Measurements from ENCODE around the gene GABRB3.

Gene GABRB3

DNA sequence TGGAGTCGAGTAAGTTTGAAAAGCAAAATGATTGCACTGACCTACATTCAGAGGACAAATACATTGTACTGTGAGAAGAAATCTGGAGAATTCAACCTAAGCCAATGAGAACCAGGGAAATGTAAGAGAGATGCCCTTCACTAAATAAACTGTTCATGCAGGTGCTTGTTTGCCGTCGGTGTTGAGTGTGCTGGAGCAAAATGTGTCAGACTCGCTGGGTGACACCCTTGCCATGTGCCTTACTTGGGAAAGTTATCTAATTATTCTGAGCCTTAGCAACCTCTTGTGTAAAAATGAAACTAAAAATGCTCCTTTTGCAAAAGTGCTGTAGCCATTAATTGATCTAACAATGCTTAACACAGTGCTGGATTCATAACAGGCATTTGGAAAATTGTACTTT lies 140.4 kb downstream of the GABRB3 start:
- no peak for DNase-seq (ENCODE audit: low read depth in 3 of 3, low spot score in 1 of 3)

DNA sequence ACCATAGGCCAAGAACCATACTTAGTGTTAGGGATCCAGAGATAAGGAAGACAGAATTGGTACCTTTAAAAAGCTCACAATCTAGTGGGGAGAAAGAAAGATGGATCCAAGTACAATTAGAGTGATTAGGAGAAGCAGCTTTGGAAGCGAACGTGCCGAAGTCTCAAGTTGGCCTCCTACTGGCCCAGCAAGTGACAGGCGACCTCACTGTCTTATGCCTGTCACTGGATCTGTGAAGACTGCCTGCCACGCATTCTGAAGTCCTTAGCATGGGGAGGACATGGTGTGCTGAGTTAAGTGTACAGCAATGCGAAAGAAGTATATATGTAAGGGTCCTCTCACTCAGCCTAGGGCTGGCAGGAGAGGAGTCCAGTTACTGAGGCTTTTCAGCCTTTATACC lies 141.0 kb downstream of the GABRB3 start:
- DNase-seq (ENCODE audit: low read depth in 3 of 3, low spot score in 1 of 3) = no peak

DNA sequence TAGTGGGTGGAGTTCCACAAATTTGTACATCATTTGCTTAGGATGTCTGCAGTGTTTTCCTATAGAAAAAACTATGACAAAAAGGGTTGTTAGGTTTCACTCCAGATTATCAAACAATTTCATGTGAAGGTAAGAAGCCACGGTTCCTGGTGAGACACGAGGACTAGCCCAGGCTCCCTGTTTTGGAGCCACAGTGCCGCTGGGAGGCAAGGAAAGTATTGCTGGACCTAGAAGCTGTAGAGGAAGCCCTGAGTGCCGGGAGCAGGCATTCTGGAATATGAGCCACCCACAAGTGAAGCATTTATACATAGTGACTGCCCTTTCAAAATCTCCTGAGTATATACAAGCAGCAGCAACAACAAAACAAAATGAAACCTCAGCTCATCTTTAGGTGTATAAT lies 142.0 kb downstream of the GABRB3 start:
- DNase-seq (ENCODE audit: low read depth in 3 of 3, low spot score in 1 of 3) = no peak

DNA sequence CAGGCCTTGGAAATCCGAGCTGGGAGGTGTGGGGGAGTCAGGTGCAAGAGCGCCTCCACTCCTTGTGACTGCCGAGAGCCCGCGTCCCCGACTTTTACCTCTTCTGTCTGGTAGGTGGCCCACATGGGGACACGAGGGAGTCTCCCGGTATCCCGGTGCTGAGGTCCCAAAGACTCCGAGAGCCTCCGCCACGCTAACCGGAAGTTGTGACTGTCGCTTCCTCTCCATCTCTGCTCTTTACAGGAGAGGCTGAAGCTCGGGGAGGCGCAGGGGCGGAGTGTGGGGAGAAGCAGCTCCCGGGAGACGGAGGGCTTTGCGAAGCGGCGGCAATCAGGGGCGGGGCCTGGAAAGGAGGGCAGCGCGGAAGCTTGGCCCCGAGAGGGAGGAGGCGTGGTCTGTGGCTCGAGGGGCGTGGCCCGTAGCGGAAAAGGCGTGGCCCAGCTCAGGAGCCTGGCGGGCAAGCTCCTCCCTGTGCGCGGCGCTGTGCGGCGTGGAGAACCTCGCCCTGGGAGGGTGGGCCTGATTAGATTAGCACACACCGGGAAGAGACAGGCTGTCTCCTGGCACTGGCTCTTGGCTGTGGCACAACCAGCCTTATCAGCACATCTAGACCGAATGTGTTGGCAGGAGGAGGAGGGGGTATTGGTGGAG lies 143.9 kb downstream of the GABRB3 start:
- DNase-seq (ENCODE audit: low read depth in 3 of 3, low spot score in 1 of 3) = no peak

DNA sequence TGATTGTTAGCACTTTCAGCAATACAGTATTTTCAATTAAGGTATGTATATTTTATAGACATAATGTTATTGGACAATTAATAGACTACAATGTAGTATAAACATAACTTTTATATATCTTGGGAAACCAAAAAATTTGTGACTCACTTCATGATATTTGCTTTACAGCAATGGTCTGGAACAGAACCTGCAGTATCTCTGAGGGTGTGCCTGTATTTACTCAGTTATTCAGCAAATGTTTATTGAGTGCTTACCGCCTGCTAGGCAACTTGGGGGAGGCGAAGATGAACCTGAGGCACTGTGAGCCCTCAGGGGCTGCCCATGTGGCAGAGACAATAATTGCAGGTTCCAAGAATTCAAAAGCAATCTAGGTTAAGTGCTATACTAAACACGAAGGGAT lies 144.8 kb downstream of the GABRB3 start:
- DNase-seq (ENCODE audit: low read depth in 3 of 3, low spot score in 1 of 3) = no peak

DNA sequence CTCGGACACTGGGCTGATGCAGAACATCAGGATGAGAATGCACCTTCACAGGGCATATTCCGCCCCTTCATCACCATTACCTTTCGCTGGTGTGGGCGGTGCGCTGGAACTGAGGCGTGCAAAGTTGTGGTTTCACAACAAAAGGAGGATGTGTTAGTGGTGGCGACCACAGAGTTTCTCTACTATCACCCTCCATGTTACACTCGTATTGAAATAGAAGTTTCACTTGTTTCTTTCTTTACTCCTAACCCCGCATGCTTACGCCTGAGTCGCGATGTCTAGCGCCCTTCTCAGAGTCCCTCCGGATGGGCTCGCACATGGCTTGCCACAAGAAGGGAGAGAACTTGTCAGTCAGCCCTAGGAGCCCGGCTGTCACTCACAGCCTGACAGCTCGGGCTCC lies 148.7 kb downstream of the GABRB3 start:
- DNase-seq (ENCODE audit: low read depth in 3 of 3, low spot score in 1 of 3) = no peak

DNA sequence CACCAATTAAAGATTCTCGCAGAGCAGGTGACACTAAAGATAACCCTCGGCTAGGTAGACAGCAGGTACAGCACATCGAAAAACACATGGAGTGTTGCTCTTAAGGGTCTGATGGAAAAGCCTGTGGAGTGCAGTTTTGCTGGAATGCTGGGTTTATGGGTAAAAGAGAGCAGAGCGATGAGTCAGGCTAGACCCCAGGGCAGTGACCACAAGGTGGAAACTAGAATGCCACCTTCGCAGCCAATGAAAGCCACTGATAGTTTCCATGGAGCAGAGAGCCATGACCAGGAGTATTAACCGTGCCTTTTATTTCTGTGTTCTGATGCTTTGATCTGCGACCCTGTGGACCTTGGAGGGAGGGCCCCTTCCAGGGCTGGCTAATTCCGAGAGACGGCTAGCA lies 149.8 kb downstream of the GABRB3 start:
- no peak for DNase-seq (ENCODE audit: low read depth in 3 of 3, low spot score in 1 of 3)

DNA sequence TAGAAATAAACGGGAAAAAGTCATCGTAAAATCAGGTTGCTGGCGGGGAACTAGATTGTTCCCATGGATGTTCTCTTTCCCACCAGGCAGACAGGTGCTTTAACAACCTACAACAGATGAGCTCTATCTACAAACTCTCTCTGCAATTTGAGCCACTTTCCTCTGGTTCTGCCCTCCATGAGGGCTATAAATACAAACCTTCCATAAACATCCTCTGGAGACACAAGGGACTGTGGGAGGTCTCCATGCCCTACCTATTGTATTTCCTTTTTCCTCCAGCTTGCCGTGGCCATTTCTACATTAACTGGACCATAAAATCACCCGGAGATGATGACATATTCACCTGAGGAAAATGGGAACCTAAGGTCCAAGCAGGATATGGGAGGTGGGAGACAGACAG lies 151.1 kb downstream of the GABRB3 start:
- no peak for DNase-seq (ENCODE audit: low read depth in 3 of 3, low spot score in 1 of 3)

DNA sequence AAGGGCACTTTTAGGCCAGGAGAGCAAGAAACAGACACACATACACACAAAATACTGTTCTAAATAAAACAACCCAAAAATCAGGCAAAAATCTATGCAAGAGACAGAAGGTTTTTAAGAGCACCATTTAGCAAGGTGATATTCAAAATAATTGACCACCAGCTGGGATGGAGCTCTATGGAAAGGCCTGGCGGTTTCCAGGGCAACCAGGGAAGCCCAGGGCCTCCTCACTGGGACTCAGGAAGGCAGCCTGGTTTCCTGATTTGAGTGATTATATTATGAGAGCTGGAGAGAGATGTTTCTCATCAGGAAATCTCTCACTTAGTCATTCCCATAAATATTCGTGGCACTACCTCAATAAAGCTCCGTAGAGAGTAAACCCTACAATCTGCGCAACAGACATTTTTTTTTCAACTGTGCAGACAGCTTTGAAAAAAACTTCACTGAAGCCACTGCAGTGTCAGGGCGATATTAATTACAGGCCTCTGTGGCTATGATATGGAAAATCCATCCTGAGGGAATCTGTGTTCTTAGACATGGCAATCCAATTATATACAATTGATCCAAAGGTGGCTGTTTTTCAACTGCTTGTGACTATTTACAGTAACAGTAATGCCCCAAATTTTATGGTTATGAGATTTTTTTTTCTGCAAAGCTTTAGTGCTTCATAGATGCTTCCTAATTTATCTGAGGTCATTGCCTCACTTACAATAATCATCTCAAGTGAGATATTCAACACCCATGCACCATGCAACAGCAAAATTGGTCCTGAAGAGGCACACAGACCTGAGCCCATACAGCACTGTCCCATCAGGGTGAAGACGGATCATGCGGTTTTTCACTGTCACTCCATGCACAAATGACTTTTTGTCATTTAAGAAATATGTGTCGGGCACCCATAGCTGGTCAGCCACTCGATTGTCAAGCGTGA lies 152.1 kb downstream of the GABRB3 start:
- DNase-seq (ENCODE audit: low read depth in 3 of 3, low spot score in 1 of 3) = no peak

DNA sequence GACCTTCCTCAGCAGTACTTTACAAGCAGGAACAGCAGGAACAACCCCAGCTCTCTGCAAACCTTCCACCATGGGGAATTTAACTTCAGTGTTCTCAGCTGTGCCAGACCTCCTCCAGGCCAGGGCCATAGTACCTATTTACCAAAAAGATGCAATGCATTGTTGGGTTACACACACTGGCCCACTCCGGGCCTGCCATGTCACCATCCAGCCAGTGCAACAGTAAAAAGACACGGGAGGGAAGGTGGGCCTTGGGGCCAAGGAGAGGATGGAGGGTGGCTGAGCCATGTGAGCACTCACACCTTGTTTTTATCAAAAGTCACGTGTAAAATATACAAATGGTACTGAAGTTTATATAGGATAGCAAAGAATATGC lies 157.0 kb downstream of the GABRB3 start:
- no peak for DNase-seq (ENCODE audit: low read depth in 3 of 3, low spot score in 1 of 3)

DNA sequence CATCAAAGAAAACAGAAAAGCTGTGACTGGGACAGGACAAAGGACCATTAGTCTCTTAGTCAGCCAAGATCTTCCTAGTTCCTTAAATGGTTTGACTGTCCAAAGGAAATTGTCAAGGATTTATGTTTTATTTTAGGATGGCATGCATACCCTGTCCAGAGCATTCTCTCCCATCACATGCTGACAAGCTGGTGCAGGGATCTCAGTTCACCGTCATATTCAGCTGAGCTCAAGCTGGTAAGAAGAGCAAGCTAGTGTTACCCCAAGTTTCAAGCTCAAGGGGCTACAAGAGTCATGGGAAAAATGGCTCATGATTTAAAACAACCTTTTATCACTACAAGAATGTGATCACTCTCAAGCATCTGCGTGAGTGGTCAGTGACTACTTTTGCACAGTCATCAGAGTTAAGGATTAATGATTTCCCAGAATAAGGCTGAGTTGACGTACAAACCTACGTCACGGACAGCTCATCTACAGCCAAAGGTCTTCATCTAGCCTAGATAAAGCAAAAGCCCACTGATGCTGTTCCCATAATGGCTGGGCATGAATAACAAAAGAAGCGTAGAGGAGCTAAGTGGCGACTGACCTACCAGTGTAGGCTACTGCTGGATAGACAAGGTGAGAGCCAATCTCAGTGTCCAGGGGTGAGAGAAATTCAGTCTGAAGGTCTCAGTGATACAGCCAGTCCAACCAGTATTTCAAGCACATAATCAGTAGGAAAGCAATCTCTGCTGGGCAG lies 157.5 kb downstream of the GABRB3 start:
- DNase-seq (ENCODE audit: low read depth in 3 of 3, low spot score in 1 of 3) = no peak

DNA sequence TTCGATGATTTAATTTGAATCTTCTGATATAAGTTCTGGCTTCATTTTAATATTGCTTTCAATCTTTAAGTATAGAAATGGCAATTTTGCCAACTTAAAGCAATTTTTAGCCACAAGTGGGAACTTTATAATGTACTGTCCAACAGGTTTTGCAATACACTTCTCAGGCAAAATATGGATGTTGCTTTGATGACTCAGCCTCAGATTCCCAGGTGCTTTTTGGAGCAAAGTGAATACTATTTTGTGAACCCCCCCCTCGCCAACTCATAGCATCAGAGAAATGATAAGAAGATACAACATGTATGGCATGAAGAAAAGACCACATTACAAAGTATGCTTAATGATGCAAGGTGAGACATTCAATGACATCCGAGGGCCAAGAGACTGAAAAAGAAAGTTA lies 158.1 kb downstream of the GABRB3 start:
- no peak for DNase-seq (ENCODE audit: low read depth in 3 of 3, low spot score in 1 of 3)

DNA sequence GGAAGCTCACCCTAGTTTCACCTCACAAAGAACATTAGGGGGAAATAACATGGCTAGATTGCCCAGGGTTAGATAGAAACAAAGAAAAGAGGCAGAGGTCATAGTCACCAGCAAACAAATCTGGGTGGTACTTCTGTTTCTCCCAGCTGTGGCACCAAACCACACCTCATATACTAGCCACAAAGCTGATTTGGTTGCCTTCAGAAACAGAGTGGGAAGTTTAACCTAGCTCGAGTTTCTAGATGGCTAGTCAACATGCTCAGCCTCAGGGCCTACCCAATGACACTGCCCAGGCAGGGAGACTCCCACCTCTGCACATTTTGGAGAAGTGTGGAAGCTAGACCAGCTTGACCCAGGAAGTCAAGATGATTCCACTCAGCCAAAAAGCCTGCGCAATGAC lies 174.2 kb downstream of the GABRB3 start:
- DNase-seq (ENCODE audit: low read depth in 3 of 3, low spot score in 1 of 3) = no peak

DNA sequence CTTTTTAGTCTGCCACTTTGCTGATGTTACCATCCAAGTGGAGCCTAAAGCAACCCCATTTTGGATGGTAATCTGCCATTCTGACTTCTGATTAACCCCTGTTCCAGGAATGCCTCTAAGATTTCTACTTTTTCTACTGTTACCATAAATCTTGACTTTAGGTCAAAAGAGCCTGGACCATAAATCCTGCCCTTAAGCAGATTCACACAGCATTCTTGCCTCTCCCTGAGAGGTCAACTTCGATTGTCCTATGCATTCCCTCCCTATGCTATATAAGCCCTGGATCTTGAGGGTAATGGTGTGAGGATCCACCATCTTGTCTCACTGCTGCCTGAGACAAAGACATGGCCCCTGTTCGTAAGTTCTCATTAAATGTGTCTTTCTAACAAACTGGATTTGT lies 177.3 kb downstream of the GABRB3 start:
- no peak for DNase-seq (ENCODE audit: low read depth in 3 of 3, low spot score in 1 of 3)

DNA sequence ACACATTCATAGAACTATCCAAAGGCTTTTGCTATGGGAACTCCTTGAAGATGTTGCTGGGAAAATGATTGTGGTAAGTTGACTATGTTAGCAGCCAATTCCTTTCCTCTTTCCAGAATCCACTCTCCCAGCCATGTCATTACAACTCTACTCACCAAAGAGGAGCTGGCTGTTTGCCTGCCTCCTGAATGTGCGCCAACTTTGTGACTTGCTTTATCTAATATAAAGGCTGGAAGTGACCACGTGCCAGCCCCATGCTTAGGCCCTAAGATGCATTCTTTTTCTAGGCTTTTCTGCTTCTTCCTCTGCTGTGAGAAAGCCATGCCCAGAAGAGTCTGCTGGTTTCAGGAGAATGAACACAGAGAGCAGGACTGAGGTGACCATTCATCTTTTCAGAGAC lies 182.2 kb downstream of the GABRB3 start:
- DNase-seq (ENCODE audit: low read depth in 3 of 3, low spot score in 1 of 3) = no peak

DNA sequence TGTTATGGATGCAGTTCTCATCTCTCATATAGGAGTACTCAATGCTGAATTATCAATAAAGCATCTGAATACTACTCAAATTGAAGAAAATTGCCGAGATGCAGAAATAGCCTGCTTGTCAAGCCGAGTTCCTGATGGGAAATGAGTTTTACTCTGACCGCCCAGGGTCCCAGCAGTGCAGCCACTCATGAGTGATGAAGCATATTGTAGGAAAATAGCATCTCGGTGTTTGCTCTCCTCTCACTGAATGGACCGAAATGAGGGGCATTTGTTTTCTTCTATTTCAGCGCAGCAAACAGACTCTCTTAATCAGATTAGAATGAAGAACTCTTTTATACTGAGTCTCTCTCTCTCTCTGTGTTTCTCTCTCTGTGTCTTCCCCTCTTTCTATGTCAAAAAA lies 190.0 kb downstream of the GABRB3 start:
- DNase-seq (ENCODE audit: low read depth in 3 of 3, low spot score in 1 of 3) = no peak

DNA sequence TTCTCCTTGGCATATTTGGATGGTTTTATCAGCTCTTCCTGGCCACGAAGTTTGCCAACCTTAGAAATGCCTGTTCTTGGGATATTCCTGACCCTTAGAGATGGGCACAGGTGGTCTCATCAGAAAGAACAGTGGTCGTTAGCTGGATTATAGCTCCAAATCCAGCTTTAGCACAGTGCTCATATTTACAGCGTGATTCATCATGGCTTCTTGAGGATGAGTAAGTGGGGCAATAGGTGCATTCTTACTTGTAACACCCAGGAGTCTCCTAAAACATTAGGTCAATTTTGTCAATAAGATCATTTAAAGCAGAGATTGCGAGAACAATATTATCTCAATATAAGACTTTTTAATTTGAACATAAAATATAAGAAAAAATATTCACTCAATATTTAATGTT lies 191.9 kb downstream of the GABRB3 start:
- DNase-seq (ENCODE audit: low read depth in 3 of 3, low spot score in 1 of 3) = no peak

DNA sequence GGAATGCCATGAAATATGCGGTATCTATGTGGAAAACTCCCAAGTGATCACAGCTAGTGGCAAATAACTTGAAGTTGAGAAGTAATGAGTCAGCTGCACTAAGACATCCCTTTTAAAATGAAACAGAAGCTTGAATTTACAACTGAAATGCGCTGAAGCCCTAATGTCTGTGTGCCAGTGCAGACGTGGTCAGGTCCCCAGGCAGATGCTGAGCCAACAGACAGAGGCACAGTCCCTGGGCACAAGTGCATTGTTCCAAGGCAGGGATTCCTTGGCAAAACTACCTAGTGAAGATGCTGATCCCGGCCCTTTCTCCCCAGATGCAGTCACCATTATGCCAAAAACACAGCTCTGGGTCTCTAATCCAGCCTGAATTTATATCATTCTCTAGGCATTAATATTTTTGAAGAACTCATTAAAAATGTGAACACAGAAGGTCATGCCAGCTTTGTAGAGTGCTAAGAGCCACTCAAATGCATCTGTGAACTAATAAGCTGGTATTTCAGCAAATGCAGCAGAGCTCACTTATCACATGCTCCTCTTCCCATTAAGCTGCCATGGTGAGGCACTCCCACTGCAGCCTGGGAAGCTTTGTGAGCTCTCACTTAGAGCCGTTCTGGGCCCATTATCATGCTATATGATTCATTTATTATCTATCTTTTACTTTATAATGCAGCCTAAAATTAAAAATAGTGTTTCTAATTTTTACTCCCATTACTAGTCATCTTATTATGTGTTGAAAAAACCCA lies 200.1 kb downstream of the GABRB3 start:
- DNase-seq (ENCODE audit: low read depth in 3 of 3, low spot score in 1 of 3) = no peak

DNA sequence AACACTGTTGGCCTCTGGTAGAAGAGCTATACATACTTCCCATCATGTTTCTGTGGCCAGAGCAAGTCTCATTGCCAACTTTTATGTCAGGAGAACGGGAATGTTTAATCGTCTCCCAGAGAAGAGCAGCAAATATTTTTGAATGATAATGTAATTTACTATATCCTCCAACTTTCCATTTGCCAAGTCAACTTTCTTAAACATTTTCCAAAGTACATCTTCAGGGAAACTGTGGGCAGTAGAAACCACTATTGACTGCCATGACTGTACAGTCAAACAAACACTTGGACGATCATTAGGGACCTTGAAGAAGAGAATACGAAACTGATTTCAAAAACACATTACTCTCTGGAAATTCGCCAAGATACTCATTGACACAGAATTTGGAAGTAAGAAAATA lies 201.5 kb downstream of the GABRB3 start:
- no peak for DNase-seq (ENCODE audit: low read depth in 3 of 3, low spot score in 1 of 3)

DNA sequence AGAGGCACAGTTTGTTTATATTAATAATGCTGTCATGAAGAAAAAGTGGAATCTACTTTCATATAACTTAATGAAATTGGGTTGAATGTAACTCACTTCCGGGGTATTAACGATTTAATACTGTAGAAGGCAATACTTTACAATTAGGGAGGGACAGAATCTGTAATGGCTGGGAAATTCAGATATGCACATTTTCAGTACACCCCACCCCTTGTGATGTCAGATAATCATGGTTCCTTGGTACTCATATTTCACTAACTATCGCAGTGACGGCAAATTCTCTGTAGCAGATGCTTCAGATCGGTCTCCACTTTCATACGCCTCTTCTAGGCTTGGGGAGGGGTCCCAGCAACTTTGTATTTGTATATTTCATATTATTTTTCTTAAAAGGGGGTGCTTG lies 207.3 kb downstream of the GABRB3 start:
- no peak for DNase-seq (ENCODE audit: low read depth in 3 of 3, low spot score in 1 of 3)

DNA sequence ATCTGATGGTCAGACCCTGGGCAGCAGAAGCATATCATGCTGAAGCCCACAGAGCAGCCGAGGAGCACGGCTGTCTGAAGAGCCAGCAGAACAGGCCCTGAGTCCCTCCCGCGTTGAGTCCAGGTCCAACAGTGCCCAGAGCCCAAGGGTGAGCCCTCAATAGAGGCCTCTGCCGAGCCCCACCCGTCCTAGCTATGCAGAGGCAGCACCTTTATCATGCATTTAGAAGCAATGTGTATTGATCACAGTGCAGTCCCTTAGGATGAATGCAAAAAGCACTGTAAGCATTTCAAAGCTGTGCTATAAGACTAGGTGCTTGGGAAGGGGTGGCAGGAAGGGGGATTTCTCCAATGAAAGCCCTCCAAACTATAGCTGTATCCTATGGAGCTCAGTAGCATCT lies 208.5 kb downstream of the GABRB3 start:
- no peak for DNase-seq (ENCODE audit: low read depth in 3 of 3, low spot score in 1 of 3)
